Measurements from ENCODE around the gene CTIF.

GRCh38 chr18:48569915-48570264, 31.1 kb downstream of the CTIF start:
- TF ChIP-seq EZH2 (optimal IDR thresholded peaks at IDR 0.05; ENCODE audit: low read depth, low read length) (no peak), CTCF (IDR thresholded peaks at IDR 0.05; ENCODE audit: low read length) (no peak)

All from MM.1S (cell line).